ENCODE data around the gene ZDHHC4.
"Not testable (repeated sequence)": the region's sequence is repeated elsewhere in the genome, so short reads cannot be mapped to it uniquely, and the experiment has no call there.

ZDHHC4 gene

GRCh38 chr7:6559896-6560295 is 17.4 kb upstream of the ZDHHC4 start:
- no peak for DNase-seq (ENCODE audit: low read depth in 2 of 3, low spot score in 2 of 3)

GRCh38 chr7:6562106-6562505 is 15.1 kb upstream of the ZDHHC4 start:
- DNase-seq (ENCODE audit: low read depth in 2 of 3, low spot score in 2 of 3), result no peak

GRCh38 chr7:6563936-6564770 is 13.1 kb upstream of the ZDHHC4 start:
- DNase-seq (ENCODE audit: low read depth in 2 of 3, low spot score in 2 of 3), result no peak

- no peak for DNase-seq (ENCODE audit: low read depth in 2 of 3, low spot score in 2 of 3)
These were observed 11.6 kb upstream of the ZDHHC4 start for GRCh38 chr7:6565655-6566054.

GRCh38 chr7:6567886-6568285 is 9.4 kb upstream of the ZDHHC4 start:
- DNase-seq (ENCODE audit: low read depth in 2 of 3, low spot score in 2 of 3), result no peak

- no peak for DNase-seq (ENCODE audit: low read depth in 2 of 3, low spot score in 2 of 3)
These were observed 6.0 kb upstream of the ZDHHC4 start for GRCh38 chr7:6571160-6571779.

- no peak for DNase-seq (ENCODE audit: low read depth in 2 of 3, low spot score in 2 of 3)
These were observed 1.8 kb upstream of the ZDHHC4 start for GRCh38 chr7:6575281-6576023.

GRCh38 chr7:6576024-6576866 is 1.0 kb upstream of the ZDHHC4 start:
- no peak for DNase-seq (ENCODE audit: low read depth in 2 of 3, low spot score in 2 of 3)

GRCh38 chr7:6576867-6577368 is 336 bp upstream of the ZDHHC4 start:
- not testable (repeated sequence) for DNase-seq (ENCODE audit: low read depth in 2 of 3, low spot score in 2 of 3)

- DNase-seq (ENCODE audit: low read depth in 2 of 3, low spot score in 2 of 3), result no peak
These were observed 1.1 kb downstream of the ZDHHC4 start for GRCh38 chr7:6578114-6579084.

GRCh38 chr7:6579446-6579845 is 2.2 kb downstream of the ZDHHC4 start:
- DNase-seq (ENCODE audit: low read depth in 2 of 3, low spot score in 2 of 3), result no peak

- not testable (repeated sequence) for DNase-seq (ENCODE audit: low read depth in 2 of 3, low spot score in 2 of 3)
These were observed 8.6 kb downstream of the ZDHHC4 start for GRCh38 chr7:6585746-6586432.

- DNase-seq (ENCODE audit: low read depth in 2 of 3, low spot score in 2 of 3), result no peak
These were observed 11.3 kb downstream of the ZDHHC4 start for GRCh38 chr7:6588566-6588965.

GRCh38 chr7:6589151-6589828 is 12.0 kb downstream of the ZDHHC4 start:
- DNase-seq (ENCODE audit: low read depth in 2 of 3, low spot score in 2 of 3), result no peak

GRCh38 chr7:6589829-6590644 is 12.8 kb downstream of the ZDHHC4 start, which contains the start of gene INTS15:
INTS15 (plus strand) TSS chr7:6590021; CDS start chr7:6590284, 263 bp downstream.
- peak; percentile 62 to 75 (median 64) for DNase-seq (ENCODE audit: low read depth in 2 of 3, low spot score in 2 of 3)

GRCh38 chr7:6590645-6591110 is 13.4 kb downstream of the ZDHHC4 start:
- no peak for DNase-seq (ENCODE audit: low read depth in 2 of 3, low spot score in 2 of 3)

- DNase-seq (ENCODE audit: low read depth in 2 of 3, low spot score in 2 of 3), result no peak
These were observed 22.8 kb downstream of the ZDHHC4 start for GRCh38 chr7:6600093-6600492.

Data from activated CD8-positive, alpha-beta memory T cell treated with anti-CD3 and anti-CD28 coated beads for 48 hours (primary cell).